HL-60 (cell line): Measurements from ENCODE around the gene PDK2.

Source experiments
- GABPA ChIP-seq: IDR thresholded peaks from 2 replicates; pipeline ENCODE4 v1.6.1; 2012; ENCODE audit warnings: low read depth
- TF ChIP-seq, protein P1 (sequence below): IDR thresholded peaks from one replicate; pipeline ENCODE4 v1.5.1; 2011; ENCODE audit warnings: low read length, control low read depth, inconsistent platforms; ENCODE audit not compliant: insufficient read depth

DNA sequence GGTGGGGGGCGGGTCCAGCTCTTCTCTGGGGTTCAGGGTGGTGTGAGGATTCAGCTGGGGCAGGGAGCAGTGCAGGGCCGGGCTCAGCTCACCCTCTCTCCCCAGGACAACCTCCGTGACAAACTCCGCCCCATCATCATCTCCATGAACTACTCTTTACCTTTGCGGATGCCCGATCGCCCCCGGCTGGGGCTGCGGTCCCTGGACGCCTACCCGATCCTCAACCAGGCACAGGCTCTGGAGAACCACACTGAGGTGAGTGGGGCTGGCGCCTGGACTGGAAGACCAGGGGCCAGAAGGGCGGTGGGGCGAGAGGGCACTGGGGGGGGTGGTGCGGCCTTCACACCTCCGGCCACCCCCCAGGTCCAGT lies 18.9 kb upstream of the PDK2 start:
- TF ChIP-seq, protein P1, sequence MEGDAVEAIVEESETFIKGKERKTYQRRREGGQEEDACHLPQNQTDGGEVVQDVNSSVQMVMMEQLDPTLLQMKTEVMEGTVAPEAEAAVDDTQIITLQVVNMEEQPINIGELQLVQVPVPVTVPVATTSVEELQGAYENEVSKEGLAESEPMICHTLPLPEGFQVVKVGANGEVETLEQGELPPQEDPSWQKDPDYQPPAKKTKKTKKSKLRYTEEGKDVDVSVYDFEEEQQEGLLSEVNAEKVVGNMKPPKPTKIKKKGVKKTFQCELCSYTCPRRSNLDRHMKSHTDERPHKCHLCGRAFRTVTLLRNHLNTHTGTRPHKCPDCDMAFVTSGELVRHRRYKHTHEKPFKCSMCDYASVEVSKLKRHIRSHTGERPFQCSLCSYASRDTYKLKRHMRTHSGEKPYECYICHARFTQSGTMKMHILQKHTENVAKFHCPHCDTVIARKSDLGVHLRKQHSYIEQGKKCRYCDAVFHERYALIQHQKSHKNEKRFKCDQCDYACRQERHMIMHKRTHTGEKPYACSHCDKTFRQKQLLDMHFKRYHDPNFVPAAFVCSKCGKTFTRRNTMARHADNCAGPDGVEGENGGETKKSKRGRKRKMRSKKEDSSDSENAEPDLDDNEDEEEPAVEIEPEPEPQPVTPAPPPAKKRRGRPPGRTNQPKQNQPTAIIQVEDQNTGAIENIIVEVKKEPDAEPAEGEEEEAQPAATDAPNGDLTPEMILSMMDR, result no peak
- TF ChIP-seq GABPA, result no peak
